Stomach (tissue), 4 donors: ENCODE measurements around the gene CEP112.

ENCODE experiments used
- EP300 ChIP-seq: sonication (generic); formaldehyde crosslinking; IDR thresholded peaks from one replicate; pipeline ENCODE4 v1.6.1; 2017; ENCODE audit warnings: antibody characterized with exemption
- POLR2A ChIP-seq, 4 donors: fragments of 450-650 bp; IDR thresholded peaks; one replicate each; pipeline ENCODE4 v1.6.1; 2016; ENCODE audit warnings: antibody characterized with exemption in 4 of 4, control low read depth in 2 of 4, mild to moderate bottlenecking in 1 of 4, moderate library complexity in 1 of 4
- TF ChIP-seq, protein P1 (sequence below), 7 experiments: fragments of 450-650 bp in 4 of 7; fragments of 200-600 bp in 3 of 7; sonication (generic) in 3 of 7; IDR thresholded peaks; one replicate each; pipeline ENCODE4 v1.5.1; 2016 to 2019; ENCODE audit warnings: antibody characterized with exemption in 7 of 7, control low read depth in 2 of 7, mild to moderate bottlenecking in 1 of 7

GRCh38 chr17:66230922-66231591 is 39.1 kb upstream of the CEP112 start:
- TF ChIP-seq, protein P1, sequence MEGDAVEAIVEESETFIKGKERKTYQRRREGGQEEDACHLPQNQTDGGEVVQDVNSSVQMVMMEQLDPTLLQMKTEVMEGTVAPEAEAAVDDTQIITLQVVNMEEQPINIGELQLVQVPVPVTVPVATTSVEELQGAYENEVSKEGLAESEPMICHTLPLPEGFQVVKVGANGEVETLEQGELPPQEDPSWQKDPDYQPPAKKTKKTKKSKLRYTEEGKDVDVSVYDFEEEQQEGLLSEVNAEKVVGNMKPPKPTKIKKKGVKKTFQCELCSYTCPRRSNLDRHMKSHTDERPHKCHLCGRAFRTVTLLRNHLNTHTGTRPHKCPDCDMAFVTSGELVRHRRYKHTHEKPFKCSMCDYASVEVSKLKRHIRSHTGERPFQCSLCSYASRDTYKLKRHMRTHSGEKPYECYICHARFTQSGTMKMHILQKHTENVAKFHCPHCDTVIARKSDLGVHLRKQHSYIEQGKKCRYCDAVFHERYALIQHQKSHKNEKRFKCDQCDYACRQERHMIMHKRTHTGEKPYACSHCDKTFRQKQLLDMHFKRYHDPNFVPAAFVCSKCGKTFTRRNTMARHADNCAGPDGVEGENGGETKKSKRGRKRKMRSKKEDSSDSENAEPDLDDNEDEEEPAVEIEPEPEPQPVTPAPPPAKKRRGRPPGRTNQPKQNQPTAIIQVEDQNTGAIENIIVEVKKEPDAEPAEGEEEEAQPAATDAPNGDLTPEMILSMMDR (IDR thresholded peaks at IDR 0.05): no peak
- TF ChIP-seq EP300 (no peak), POLR2A (IDR thresholded peaks at IDR 0.05) (no peak)
